Uterus (tissue), 4 donors: ENCODE results near the gene VWA7. TPM values are rescaled to one million over a fixed set of nuclear protein-coding genes. Genes with fewer than 3 reads are reported as not detected.

Source experiments
- DNase-seq, 2 donors: peaks; one replicate each; pipeline ENCODE4 v3.0.0-alpha.2; 2019 to 2020
- H3K27ac ChIP-seq, 2 donors: fragments of 200-600 bp; sonication (generic); 1 replicate in 1 of 2; 2 replicates in 1 of 2; pipeline ENCODE4 v1.5.1; 2016 to 2018
- H3K27me3 ChIP-seq, 2 donors: fragments of 200-600 bp; sonication (generic); one replicate each; pipeline ENCODE4 v1.5.1; 2018 to 2019; ENCODE audit warnings: control low read depth in 1 of 2
- H3K36me3 ChIP-seq, 2 donors: fragments of 200-600 bp; sonication (generic); one replicate each; pipeline ENCODE4 v1.5.1; 2019; ENCODE audit warnings: control low read depth in 1 of 2
- H3K4me1 ChIP-seq, 2 donors: fragments of 200-600 bp; sonication (generic); one replicate each; pipeline ENCODE4 v1.5.1; 2018 to 2019; ENCODE audit warnings: control low read depth in 1 of 2
- H3K4me3 ChIP-seq, 2 donors: fragments of 200-600 bp; sonication (generic); 1 replicate in 1 of 2; 2 replicates in 1 of 2; pipeline ENCODE4 v1.5.1; 2018 to 2019; ENCODE audit warnings: mild to moderate bottlenecking in 1 of 2
- H3K9me3 ChIP-seq, 2 donors: fragments of 200-600 bp; sonication (generic); one replicate each; pipeline ENCODE4 v1.5.1; 2019; ENCODE audit warnings: control low read depth in 1 of 2
- CTCF ChIP-seq, 4 experiments: fragments of 200-600 bp in 2 of 4; fragments of 450-650 bp in 2 of 4; sonication (generic) in 2 of 4; IDR thresholded peaks; one replicate each; pipeline ENCODE4 v1.5.1; 2016 to 2019; ENCODE audit warnings: antibody characterized with exemption in 4 of 4, mild to moderate bottlenecking in 2 of 4, moderate library complexity in 1 of 4
- POLR2A ChIP-seq, 2 donors: fragments of 450-650 bp; IDR thresholded peaks; one replicate each; pipeline ENCODE4 v1.6.1; 2016; ENCODE audit warnings: antibody characterized with exemption in 2 of 2, mild to moderate bottlenecking in 1 of 2, moderate library complexity in 1 of 2
- intact Hi-C: fragments of 100-400 bp; cut with DNase I; formaldehyde crosslinking; loops from one replicate; pipeline ENCODE4 v1.15.1; 2023; ENCODE audit warnings: low total_unique reads
- total RNA-seq, 4 donors: library from RNA; depleted of rRNA in 3 of 4; stranded (reverse); fragments of >200 nt in 3 of 4; gene quantifications; one replicate each; pipeline versions ENCODE4 v1.1.0 to v1.2.4, GENCODE V29; 2014 to 2023
- donor health status: DM: yes; HTN: yes; CAD: no.

VWA7 gene
- total RNA-seq, 4 donors from 2014 or later = 0.88 to 24.1 (median 3.1) TPM

GRCh38 chr6:31722173-31722572 is 55.0 kb downstream of the VWA7 start:
- Histone ChIP-seq H3K4me3 (no peak overlapping the region), H3K36me3 (no peaks in the 10 kb centered on the region), H3K27me3 (no peaks in the 10 kb centered on the region), H3K27ac (no peak overlapping the region), H3K9me3 (no peaks in the 10 kb centered on the region), H3K4me1 (no peaks in the 10 kb centered on the region)
- no peak for DNase-seq
- no peak for TF ChIP-seq CTCF (IDR thresholded peaks at IDR 0.05)
- TF ChIP-seq POLR2A (IDR thresholded peaks at IDR 0.05) = no peak
- intact Hi-C loops = no loop called here

GRCh38 chr6:31721351-31722020 is 55.6 kb downstream of the VWA7 start, which contains the start of gene LY6G6C:
Gene LY6G6C, minus strand, starts transcription at chr6:31721746. Its CDS starts 67 bp downstream, at chr6:31721679.
- Histone ChIP-seq H3K4me1 (no peaks in the 10 kb centered on the region), H3K27ac (no peak within 1 kb of the TSS), H3K36me3 (no peaks in the 10 kb centered on the region), H3K4me3 (no peak within 1 kb of the TSS), H3K9me3 (no peaks in the 10 kb centered on the region), H3K27me3 (no peaks in the 10 kb centered on the region)
- DNase-seq = no peak
- TF ChIP-seq POLR2A (IDR thresholded peaks at IDR 0.05) = no peak
- TF ChIP-seq CTCF (IDR thresholded peaks at IDR 0.05) = no peak
- intact Hi-C loops = no loop called here

- TF ChIP-seq CTCF (IDR thresholded peaks at IDR 0.05) (no peak), POLR2A (IDR thresholded peaks at IDR 0.05) (no peak)
- H3K9me3 ChIP-seq = no peaks in the 10 kb centered on the region
- H3K27ac ChIP-seq = no peak overlapping the region
- intact Hi-C loops = no loop called here
- H3K27me3 ChIP-seq = no peaks in the 10 kb centered on the region
- H3K36me3 ChIP-seq = no peaks in the 10 kb centered on the region
- no peaks in the 10 kb centered on the region for H3K4me1 ChIP-seq
- H3K4me3 ChIP-seq = no peak overlapping the region
- DNase-seq = no peak
Measured at GRCh38 chr6:31720196-31720770, 56.8 kb downstream of the VWA7 start.

GRCh38 chr6:31719001-31719400 is 58.1 kb downstream of the VWA7 start:
- intact Hi-C loops = no loop called here
- Histone ChIP-seq H3K9me3 (no peaks in the 10 kb centered on the region), H3K4me1 (no peaks in the 10 kb centered on the region), H3K36me3 (no peaks in the 10 kb centered on the region), H3K27ac (no peak overlapping the region), H3K27me3 (no peaks in the 10 kb centered on the region), H3K4me3 (no peak overlapping the region)
- no peak for DNase-seq
- TF ChIP-seq CTCF (IDR thresholded peaks at IDR 0.05) (no peak), POLR2A (IDR thresholded peaks at IDR 0.05) (no peak)

GRCh38 chr6:31718265-31718664 is 58.9 kb downstream of the VWA7 start:
- intact Hi-C loops = no loop called here

More at GRCh38 chr6:31718265-31718664, 58.9 kb downstream of the VWA7 start:
- Histone ChIP-seq H3K9me3 (no peaks in the 10 kb centered on the region), H3K27me3 (no peaks in the 10 kb centered on the region), H3K27ac (no peak overlapping the region), H3K36me3 (no peaks in the 10 kb centered on the region), H3K4me1 (no peaks in the 10 kb centered on the region), H3K4me3 (no peak overlapping the region)
- TF ChIP-seq POLR2A (IDR thresholded peaks at IDR 0.05) (no peak), CTCF (IDR thresholded peaks at IDR 0.05) (no peak)
- no peak for DNase-seq
